ENCODE data around the gene NAALADL2. TPM values are rescaled to one million over a fixed set of nuclear protein-coding genes. Genes with fewer than 3 reads are reported as not detected.

Gene NAALADL2
- total and polyA plus RNA-seq, 2 of the 13 experiments (the other 11 are each of a cell fraction or from before 2014, with no cell fraction given): 0.08 TPM; not detected in 1

DNA sequence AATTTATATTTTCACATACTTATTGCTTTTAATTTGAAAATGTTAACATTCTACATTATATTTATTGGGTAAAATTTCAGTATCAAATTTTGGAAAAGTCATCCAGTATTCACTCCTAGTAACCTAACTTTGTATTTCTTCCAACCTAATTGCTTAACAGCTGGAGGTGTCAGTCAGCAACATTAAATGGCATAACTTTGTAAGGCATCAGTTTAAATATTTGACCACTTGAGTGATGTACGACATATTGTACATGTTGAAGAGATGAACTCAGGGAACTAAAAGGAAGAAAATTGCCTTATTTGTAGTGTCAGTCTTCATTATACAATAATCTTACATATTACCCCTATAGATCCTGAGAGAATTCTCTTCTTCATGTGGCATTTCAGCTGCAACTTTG lies 326.8 kb downstream of the NAALADL2 start (continued):
- TF ChIP-seq EHMT2 (IDR thresholded peaks at IDR 0.05; ENCODE audit: borderline replicate concordance, low read depth, low read length) (no peak), ZNF44 (CRISPR knock-in tag; IDR thresholded peaks at IDR 0.05) (no peak), SETDB1 (CRISPR knock-in tag; IDR thresholded peaks at IDR 0.05; ENCODE audit: borderline replicate concordance) (no peak), KLF11 (CRISPR knock-in tag; IDR thresholded peaks at IDR 0.05) (no peak), ESRRA (CRISPR knock-in tag; IDR thresholded peaks at IDR 0.05; ENCODE audit: low read depth) (no peak), NR2F6 (IDR thresholded peaks at IDR 0.05) (no peak), NR2F6 (CRISPR knock-in tag; IDR thresholded peaks at IDR 0.05) (no peak), YEATS4 (CRISPR knock-in tag; IDR thresholded peaks at IDR 0.05; ENCODE audit: borderline replicate concordance) (no peak), GTF2F1 (IDR thresholded peaks at IDR 0.05; ENCODE audit: low read length) (no peak)

DNA sequence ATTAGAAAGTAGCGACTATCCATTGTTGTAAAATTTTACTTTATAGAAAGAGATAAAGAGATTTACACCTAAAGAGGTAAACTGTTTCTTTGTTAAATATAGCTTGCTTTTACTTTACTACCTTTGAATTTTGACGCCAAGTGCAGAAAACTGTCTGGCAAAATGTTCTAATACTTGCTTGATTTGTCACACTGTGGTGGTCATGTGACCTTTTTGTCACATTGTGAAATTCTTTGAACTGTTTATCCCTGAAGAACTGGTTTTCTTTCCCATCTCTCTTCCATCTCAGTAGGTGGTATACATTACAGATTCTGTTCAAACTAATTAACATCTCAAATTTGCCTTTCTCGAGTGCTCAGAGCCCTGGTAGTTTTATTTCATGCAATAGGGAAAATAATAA lies 327.4 kb downstream of the NAALADL2 start:
- DNase-seq (ENCODE audit: low spot score) (no peak), ATAC-seq (no peak), FAIRE-seq (no peak)
- no peaks in the 10 kb centered on the region for H3K36me3 ChIP-seq (replicated peaks in 1 of 2; ENCODE audit: control insufficient read depth in 1 of 2, insufficient read depth in 2 of 2, low read length in 2 of 2)
- intact Hi-C loops (cut with micrococcal nuclease; ENCODE audit: unreplicated experiment): no loop called here
- no peaks in the 10 kb centered on the region for H4K20me1 ChIP-seq (ENCODE audit: insufficient read depth, low read length)
- H3K4me2 ChIP-seq (ENCODE audit: low read depth, low read length): no peak overlapping the region
- no peak overlapping the region for H3K27ac ChIP-seq (ENCODE audit: extremely low read length, insufficient read depth, low read length)
- peak overlapping the region; percentile 54 for H2AFZ ChIP-seq (ENCODE audit: low read length)
- H3K4me1 ChIP-seq (ENCODE audit: insufficient read depth, low read length): no peaks in the 10 kb centered on the region
- H3K9me3 ChIP-seq (ENCODE audit: low read length): peaks cover 10% of the 10 kb centered on the region
- in situ Hi-C loops (cut with HindIII; ENCODE audit: extremely low pct_ligation_motif_present, low pct_unique_long_range_greater_than_20kb): no loop called here
- CTCF ChIA-PET (ENCODE audit: low intra/inter-chr PET ratio, low total read pairs): no interaction called here
- H3K9ac ChIP-seq (ENCODE audit: insufficient read depth, low read depth, low read length): no peak overlapping the region
- POLR2A ChIA-PET: no interaction called here
- no peaks in the 10 kb centered on the region for H3K27me3 ChIP-seq (ENCODE audit: control insufficient read depth in 1 of 2, insufficient read depth in 2 of 2, low read length in 2 of 2)
- H3K79me2 ChIP-seq (ENCODE audit: insufficient read depth, low read length): no peaks in the 10 kb centered on the region
- 0% methylated on average over 3 of the region's 3 CpGs for WGBS (ENCODE audit: low lambda C conversion rate)
- H3K4me3 ChIP-seq (replicated peaks in 1 of 3; ENCODE audit: insufficient read depth in 1 of 3, low read depth in 2 of 3, low read length in 3 of 3): no peak overlapping the region
- BruUV-seq (replicated peaks): no TSS peak
- TF ChIP-seq EHMT2 (IDR thresholded peaks at IDR 0.05; ENCODE audit: borderline replicate concordance, low read depth, low read length) (no peak), ZBTB7B (CRISPR knock-in tag; IDR thresholded peaks at IDR 0.05) (no peak), FOXK2 (IDR thresholded peaks at IDR 0.05) (no peak), ZNF75D (CRISPR knock-in tag; IDR thresholded peaks at IDR 0.05; ENCODE audit: borderline replicate concordance) (no peak), ZNF737 (CRISPR knock-in tag; IDR thresholded peaks at IDR 0.05; ENCODE audit: borderline replicate concordance) (no peak)
- TF ChIP-seq, protein P1, sequence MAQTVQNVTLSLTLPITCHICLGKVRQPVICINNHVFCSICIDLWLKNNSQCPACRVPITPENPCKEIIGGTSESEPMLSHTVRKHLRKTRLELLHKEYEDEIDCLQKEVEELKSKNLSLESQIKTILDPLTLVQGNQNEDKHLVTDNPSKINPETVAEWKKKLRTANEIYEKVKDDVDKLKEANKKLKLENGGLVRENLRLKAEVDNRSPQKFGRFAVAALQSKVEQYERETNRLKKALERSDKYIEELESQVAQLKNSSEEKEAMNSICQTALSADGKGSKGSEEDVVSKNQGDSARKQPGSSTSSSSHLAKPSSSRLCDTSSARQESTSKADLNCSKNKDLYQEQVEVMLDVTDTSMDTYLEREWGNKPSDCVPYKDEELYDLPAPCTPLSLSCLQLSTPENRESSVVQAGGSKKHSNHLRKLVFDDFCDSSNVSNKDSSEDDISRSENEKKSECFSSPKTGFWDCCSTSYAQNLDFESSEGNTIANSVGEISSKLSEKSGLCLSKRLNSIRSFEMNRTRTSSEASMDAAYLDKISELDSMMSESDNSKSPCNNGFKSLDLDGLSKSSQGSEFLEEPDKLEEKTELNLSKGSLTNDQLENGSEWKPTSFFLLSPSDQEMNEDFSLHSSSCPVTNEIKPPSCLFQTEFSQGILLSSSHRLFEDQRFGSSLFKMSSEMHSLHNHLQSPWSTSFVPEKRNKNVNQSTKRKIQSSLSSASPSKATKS (CRISPR knock-in tag; IDR thresholded peaks at IDR 0.05): no peak
- TF ChIP-seq, protein P2, sequence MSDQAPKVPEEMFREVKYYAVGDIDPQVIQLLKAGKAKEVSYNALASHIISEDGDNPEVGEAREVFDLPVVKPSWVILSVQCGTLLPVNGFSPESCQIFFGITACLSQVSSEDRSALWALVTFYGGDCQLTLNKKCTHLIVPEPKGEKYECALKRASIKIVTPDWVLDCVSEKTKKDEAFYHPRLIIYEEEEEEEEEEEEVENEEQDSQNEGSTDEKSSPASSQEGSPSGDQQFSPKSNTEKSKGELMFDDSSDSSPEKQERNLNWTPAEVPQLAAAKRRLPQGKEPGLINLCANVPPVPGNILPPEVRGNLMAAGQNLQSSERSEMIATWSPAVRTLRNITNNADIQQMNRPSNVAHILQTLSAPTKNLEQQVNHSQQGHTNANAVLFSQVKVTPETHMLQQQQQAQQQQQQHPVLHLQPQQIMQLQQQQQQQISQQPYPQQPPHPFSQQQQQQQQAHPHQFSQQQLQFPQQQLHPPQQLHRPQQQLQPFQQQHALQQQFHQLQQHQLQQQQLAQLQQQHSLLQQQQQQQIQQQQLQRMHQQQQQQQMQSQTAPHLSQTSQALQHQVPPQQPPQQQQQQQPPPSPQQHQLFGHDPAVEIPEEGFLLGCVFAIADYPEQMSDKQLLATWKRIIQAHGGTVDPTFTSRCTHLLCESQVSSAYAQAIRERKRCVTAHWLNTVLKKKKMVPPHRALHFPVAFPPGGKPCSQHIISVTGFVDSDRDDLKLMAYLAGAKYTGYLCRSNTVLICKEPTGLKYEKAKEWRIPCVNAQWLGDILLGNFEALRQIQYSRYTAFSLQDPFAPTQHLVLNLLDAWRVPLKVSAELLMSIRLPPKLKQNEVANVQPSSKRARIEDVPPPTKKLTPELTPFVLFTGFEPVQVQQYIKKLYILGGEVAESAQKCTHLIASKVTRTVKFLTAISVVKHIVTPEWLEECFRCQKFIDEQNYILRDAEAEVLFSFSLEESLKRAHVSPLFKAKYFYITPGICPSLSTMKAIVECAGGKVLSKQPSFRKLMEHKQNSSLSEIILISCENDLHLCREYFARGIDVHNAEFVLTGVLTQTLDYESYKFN (CRISPR knock-in tag; conservative IDR thresholded peaks at IDR 0.05): no peak
- TF ChIP-seq, protein P3, sequence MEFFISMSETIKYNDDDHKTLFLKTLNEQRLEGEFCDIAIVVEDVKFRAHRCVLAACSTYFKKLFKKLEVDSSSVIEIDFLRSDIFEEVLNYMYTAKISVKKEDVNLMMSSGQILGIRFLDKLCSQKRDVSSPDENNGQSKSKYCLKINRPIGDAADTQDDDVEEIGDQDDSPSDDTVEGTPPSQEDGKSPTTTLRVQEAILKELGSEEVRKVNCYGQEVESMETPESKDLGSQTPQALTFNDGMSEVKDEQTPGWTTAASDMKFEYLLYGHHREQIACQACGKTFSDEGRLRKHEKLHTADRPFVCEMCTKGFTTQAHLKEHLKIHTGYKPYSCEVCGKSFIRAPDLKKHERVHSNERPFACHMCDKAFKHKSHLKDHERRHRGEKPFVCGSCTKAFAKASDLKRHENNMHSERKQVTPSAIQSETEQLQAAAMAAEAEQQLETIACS (CRISPR knock-in tag; IDR thresholded peaks at IDR 0.05): no peak
- TF ChIP-seq, protein P4, sequence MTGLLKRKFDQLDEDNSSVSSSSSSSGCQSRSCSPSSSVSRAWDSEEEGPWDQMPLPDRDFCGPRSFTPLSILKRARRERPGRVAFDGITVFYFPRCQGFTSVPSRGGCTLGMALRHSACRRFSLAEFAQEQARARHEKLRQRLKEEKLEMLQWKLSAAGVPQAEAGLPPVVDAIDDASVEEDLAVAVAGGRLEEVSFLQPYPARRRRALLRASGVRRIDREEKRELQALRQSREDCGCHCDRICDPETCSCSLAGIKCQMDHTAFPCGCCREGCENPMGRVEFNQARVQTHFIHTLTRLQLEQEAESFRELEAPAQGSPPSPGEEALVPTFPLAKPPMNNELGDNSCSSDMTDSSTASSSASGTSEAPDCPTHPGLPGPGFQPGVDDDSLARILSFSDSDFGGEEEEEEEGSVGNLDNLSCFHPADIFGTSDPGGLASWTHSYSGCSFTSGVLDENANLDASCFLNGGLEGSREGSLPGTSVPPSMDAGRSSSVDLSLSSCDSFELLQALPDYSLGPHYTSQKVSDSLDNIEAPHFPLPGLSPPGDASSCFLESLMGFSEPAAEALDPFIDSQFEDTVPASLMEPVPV (CRISPR knock-in tag; IDR thresholded peaks at IDR 0.05): no peak
